Stimulated activated CD8-positive, alpha-beta memory T cell treated with anti-CD3 and anti-CD28 coated beads, Interleukin-15, amount 100 ng/mL, for 24 hours (primary cell): Measurements from ENCODE around the gene HEPN1.

ENCODE experiments used
- DNase-seq: peaks from one replicate; pipeline ENCODE4 v3.0.0-alpha.2; 2020; ENCODE audit warnings: low read depth

HEPN1 gene

DNA sequence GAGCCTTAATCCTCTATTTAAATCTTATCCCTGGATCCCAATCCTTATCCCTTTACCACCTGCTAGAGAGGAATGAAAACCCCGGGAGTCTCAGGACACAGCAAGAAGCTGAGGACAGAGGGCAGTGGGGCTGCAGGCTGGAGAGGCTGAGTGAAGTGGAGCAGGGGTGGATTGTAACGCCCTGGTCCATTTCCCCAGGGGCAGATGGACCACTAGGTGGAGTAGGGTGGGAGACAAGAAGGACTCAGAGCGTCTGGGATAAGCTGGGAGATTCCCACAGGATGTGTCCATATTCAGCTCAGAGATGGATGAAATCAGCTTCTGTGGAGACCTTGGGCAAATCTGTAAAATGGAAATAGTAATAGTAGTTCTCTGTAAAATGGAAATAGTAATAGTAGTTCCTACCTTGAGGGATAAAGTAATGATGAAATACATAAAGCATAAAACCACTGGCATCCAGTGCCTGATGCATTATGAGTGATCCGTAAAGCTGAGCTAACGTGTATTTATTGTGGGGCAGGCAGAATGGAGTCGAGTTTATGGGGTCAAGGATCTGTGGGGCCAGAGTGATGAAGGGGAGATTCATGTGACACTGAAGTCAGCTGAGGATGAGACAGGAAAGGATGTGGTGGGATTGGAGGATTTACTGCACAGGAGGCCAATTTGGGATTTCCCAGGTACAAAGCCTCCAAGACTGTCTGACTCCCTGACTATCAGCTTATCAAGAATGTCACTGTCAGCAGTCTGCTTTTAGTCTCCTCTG is 19.5 kb upstream of the HEPN1 start:
- DNase-seq, result no peak

DNA sequence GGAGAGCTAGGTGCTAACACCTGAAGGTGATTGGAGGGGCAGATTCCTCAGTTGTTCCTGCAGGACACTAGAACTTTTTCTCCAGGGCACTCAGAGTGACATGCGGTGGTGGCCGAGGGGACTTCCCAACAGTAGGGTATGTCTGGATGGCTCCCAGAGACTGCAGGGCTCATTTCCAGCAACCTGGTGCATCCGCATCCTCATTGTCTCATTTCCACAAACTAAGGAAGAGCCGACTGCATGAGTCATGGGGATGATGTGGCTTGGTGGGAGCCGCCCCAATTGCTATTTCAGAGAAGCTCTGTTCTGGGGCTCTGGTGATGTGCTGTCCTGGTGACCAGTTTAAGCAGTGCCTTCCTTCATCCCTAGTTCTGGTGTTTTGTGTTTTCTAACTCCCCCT is 18.6 kb upstream of the HEPN1 start:
- no peak for DNase-seq

DNA sequence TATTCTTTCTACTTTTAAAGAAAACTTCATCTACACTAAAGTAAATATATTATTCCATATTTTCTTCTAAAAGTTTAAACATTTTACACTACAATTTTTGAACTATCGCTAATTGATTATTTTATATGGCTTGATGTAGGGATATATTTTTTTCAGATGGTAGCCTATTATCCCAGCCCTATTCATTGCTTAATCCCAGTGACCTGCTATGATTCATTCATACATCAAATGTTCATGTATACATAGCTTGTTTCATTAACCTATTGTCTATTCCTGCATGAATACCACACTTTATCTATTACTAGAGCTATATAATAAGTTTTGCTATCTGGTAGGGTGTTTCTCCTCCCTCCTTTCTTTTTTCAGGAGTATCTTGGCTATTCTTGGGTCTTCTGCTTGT is 16.4 kb upstream of the HEPN1 start:
- DNase-seq, result no peak

DNA sequence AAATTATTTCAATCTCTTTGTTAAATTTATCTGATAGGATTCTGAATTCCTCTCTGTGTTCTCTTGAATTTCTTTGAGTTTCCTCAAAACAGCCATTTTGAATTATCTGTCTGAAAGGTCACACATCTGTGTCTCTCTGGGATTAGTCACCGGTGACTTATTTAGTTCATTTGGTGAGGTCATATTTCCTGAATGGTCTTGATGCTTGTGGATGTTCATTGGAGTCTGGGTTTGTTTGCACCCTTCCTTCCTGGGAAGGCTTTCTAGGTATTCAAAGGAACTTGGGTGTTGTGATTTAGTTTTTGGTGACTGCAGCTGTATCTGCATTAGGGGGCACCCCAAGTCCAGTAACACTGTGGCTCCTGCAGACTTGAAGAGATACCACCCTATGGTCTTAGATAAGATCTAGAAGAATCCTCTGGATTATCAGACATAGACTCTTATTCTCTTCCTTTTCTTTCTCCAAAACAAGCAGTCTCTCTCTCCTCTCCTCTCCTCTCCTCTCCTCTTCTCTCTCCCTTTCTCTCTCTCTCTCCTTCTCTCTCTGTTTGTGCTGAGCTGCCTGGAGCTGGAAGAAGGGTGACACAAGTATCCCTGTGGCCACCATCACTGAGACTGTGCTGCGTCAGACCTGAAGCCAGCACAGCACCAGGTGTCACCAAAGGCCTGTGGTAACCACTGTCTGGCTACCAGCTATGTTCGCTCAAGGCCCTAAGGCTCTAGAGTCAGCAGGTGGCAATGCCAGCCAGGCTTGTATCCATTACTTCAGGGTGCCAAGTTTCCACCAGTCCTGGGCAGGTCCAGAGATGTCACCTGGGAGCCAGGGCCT is 3.3 kb upstream of the HEPN1 start:
- no peak for DNase-seq

DNA sequence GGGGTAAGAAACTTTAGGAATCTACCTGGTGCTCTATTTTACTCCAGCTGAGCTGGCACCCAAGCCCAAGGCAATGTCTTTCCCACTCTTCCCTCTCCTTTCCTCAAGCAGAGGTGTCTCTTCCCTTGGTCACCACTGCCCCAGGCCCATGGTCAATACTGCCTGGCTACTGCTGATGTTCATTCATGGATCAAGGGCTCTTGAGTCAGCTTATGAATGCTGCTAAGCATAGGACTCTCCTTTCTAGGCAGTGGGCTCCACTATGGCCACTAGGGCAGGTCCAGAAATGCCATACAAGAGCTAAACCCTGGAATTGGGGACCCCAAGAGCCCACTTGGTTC is 2.7 kb upstream of the HEPN1 start:
- no peak for DNase-seq

DNA sequence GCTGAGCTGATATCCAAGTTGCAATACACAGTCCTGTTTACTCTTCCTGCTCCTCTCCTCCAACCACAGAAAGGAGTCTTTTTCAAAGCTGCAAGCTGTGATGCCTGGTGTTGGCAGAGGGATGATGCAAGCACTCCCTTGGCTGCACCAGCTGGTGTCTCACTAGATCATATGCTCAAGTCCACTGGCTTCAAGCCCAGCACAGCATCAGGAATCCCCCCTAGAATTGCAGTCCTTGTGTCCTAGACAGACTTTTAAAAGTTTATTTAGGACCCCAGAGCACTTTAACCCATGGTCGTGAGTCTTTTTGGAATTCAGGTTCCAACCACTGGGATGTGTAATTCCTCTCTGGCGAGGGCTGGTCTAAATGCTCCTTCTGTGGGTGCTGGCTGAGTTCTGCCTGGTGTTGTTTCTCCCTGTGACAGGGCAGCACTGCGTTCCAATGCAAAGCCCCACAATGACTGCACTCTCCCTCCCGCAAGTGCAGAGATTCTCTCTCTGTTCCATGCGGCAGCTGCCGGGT is 1.9 kb upstream of the HEPN1 start:
- DNase-seq, result no peak

DNA sequence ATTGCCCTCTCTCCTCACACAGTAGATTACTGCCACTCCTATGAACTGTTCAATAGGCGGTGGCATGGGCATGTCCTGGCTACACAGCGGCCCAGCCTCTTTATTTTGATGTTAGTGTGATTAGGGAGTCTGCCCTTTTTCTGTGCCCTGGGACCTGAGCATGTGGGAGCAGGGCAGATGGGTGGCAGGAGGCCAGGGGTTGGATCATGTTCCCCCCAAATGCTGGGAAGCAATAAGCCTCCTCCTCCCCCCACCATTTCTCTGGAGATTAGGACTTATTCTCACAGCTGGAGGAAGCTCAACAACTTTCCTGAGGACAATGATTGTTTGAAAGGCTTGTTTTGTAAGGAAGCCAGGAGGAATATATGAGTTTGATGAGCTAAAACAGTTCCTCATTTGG is 848 bp downstream of the HEPN1 start:
- no peak for DNase-seq

DNA sequence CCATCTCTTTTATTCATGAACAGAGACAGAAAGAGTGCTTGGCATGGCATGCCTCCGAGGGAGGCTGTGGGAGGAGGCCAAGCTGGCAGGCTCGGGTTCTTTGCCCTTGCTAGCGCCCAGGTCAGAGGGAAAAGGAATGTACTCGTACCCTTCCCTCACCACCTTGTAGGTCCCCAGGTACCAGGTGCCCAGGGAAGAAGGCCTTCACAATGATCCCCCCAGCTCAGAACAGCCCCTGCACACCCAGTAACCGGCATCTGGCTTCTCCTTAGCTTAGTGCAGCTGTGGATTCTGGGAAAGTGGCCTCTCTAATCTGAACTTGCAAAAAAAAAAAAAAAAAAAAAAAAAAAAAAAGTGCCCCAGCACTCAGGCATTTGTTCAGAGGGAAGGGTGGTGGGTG is 1.3 kb downstream of the HEPN1 start:
- no peak for DNase-seq

DNA sequence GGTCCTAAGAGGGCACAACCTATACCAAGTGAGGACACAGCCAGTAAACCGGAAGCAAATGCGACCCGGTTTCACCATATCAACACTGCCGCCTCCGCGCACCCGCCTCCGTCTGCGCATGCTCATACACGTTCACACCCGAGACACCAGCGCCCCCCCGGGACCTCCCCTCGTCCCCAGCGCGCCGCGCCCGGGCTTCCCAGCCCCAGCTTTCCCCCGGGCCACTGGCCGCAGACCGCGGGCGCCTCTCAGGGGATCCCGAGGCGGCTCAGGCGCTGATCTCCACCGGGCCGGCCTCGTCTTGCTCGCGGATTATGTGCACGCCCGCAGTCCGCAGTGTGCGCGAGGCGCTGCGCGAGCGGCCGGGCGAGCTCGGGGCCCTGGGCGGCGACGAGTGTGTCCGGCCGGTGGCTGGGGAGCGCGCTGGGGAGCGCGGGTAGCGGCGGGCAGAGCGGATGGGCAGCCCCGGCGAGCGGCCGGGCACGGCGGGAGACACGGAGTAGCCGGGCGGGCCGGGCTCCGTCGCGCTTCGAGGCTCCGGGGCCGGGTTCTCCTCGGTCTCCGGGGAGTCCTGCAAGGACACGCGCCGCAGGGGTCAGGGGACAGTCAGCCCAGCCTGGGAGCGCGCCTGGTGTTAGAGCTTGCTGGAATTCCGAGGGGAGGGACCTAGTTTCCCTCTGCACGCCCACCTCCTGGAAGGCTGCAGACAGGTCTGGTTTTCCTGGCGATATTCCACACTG is 2.0 kb downstream of the HEPN1 start:
- DNase-seq, result peak; percentile 46

DNA sequence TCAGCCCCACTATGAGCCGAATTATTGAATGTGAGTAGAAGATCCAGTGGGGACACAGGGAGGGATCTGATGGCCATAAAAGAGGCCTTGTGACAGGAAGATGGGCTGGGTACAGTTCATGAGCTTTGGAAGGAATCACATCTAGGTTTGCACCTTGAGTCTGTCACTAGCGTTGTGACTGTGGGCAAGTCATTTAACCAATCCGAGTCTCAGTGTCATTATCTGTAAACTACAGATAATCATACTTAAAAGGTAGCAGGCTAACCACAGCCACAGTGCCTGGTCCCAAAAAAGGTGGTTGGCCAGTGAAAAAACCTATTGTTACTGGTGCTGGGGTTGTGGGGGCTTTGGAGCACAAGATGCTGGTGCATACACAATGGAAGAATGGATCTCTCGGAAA is 3.8 kb downstream of the HEPN1 start:
- no peak for DNase-seq

DNA sequence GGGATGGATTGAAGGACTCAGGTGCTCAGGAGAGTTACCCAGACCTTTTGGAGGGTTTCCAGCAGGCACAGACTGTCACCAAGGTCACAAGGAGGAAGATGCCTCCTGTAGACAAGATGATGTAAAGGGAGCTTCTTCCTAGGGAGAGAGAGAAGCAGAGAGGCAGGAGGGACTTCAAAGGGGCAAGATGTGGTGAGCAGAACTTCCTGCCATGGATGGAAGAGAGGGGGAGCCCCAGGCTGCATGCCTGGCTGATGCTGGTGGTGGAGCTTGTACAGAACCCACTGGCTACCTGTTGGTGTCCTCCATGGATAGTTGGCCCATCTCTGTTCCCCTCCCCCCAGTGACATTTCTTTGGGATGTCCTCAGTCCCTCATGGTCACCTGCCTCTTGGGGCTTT is 4.2 kb downstream of the HEPN1 start:
- no peak for DNase-seq

DNA sequence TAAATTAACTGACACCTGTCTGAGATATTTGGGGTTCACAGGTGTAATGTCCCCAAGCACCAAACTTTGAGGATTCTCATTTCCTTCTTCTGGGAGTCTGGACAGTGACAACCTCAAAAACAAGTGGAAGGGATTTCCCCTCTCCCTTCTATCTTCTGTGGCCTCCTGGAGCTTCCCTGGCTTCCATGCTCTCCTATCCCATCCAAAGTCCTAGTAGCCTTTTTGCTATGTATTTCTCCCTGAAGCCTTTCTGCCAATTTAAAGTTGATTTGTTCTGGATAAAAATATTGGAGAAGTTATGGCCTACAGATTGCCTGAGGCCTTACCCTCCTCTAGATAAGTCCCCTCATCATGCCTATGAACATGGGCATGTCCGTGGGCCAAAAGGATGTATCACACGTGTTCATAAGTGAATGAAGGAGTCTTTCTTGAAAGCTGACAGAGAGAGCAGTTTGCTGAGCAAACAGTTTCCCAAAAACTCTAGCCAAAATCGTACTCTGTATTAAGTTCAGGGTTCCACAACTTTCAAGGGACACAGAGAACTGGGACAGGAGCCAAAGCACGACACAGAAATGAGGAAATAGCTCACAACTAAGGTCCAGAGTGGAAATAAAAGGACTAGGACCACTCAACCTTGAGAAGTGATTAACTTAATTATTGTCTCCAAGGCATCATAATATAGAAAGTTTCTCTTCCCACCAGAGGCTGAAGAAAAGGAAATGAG is 10.1 kb downstream of the HEPN1 start:
- DNase-seq, result no peak

DNA sequence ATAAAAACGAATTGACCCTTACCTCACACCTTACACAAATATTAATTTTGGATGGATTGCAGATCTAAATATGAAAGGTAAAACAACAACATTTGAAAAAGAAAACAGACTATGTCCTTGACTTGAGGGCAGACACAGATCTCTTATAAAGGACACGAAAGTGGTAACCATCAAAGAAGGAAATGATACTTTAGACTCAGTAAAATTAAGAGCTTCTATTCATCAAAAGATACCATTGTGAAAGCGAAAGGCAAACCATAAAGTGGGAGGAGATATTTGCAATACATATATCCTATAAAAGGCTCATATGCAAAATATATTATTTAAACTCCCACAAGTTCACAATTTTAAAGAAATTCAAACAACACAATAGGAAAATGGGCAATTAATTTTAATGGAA is 11.7 kb downstream of the HEPN1 start:
- no peak for DNase-seq

DNA sequence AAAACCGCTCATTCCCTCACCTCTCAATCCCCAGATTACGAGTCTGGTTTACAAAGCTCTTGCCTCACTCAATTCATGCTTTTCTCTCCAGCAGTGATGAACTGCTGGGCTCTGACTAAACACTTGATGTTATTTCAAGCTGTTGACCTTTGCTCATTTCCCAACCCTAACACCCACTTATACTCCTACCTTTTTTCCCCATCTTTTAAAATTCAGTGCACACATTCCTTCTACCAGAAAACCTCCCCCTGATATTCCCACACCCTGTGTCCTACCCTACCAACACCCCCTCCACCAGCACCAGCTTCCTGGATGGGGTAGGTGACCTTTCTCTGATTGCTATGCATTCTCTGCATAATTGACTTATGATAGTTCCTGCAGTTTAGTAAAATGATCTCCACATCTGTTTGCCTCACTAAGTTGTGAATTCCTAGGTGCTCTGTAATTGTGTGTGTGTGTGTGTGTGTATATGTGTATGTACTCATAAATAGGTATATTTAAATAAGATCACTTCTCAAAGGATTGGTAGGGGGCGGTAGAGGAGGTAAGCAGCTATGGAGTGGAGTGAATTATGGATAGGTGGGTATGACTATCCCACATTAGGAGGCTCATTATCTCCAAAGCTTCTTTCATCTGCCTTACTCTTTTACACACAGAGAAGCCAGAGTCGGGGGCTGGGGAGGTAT is 16.0 kb downstream of the HEPN1 start:
- no peak for DNase-seq

DNA sequence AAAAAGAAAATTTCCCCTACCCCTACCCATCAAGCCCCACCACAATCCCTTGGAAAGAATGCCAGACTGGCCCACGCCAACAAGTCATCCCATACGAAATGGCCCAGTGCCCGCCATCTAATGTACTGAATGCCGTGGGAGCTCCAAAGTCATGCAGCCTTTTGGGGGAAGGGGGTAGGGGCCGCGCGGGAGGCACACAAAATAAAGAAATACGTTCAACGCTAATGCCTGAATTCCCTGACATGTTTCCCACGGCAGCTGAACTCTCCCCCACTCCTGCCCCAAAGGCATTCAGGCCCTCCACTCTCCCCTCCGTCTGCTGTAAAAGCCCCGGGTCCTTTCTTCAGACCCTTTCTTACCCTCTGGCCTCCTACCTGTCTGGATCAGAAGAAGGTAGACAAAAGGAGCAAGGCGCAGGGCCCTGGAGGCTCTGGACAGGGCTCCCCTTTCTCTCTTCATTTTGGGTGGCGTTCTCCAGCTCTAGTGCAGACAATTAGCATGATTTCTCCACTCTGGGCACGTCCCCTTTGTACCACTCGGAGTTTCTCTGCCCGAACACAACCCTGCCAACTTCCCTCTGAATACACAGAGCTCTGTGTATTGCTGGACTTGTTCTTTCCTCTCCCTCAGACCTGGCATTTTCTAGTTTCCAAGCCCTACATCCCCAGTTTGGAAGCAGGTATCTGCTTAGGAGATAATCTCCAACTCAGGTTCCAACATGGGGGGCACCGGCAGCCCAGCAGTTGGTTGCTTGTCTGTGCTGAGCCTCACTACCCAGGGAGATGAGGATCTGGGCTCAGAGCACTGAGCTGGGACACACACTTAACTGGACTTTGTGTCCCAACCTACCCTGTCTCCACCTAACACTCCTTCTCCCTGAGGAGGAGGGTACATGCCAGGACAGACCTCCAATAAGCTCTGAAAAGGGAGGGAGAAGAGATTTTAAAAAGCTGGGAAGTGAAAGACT is 16.8 kb downstream of the HEPN1 start, which contains the start of gene HEPACAM:
Gene HEPACAM, minus strand, starts transcription at position 500 of the 967 bp plus-strand sequence. Its CDS starts 41 bp downstream, at position 459.
- DNase-seq, result no peak

DNA sequence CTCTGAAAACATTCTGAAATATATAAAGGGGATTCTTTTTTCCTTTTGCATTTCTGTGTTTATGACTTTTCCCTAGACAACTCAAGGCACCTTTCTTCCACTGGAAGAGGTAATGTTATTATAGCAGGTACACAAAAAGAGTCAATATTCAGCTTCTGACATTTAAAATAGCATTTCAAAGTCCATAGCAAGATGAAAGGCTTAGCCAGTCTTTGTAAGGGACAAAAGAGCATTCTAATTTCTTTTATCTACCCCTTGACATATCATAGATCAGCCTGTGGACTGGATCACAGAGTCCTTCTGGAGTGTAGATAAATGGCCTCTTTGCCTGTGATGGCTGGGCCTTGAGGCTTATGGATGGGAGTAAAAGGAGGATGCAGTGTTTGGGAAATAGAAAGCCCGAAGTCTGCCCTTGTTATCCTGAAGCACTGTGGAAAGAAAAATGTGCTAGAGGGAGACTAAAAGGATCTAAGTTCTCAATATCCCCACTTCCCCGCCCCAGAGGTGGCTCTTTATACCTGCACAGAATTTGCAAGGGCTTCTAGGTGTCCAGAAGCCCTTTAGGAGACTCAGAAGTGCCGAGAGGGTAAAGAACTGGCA is 18.4 kb downstream of the HEPN1 start:
- DNase-seq, result no peak

DNA sequence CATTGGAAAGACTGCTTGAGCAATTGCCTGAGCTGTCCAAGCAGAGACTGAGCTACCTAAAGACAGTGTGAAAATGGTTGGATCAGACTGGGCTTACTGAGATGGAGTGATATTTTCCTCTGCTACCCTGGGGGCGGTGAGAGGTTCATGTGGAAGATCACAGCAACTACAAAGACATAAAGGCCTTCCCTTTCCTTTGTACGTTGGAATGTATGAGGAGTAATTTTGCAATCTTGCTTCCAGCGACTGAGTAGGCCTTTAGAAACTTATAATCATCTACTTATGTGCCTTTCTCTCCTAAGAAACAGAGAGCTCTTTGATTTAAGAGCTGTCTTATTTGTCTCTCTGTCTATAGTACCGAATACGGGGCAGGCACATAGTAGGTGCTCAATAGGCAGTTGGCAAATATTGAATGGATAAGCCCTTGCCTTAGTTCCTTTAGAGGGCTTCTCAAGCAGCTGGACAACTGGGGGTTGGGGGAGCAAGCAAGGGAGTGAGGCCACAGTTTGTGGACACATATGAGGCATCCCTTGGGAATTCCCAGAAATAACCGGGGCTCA is 19.2 kb downstream of the HEPN1 start:
- no peak for DNase-seq

DNA sequence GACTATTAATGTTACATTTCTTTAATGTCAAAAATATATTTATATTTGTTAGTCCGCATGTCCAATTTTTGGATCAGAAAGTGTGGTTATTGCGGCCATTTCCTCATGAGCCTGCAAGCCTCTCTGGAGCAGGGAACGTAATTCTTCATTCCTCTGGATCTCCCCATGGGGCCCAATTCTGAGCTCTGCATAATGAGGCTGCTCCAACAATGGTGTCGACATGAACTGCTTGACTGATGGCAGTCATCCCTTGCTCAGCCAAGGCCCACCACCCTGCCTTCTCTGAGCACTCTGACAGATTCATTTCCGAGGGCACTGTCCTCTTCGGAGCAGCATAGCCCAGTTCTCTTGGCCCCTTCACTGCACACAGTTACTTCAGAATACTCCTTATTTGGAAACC is 19.9 kb downstream of the HEPN1 start:
- no peak for DNase-seq

DNA sequence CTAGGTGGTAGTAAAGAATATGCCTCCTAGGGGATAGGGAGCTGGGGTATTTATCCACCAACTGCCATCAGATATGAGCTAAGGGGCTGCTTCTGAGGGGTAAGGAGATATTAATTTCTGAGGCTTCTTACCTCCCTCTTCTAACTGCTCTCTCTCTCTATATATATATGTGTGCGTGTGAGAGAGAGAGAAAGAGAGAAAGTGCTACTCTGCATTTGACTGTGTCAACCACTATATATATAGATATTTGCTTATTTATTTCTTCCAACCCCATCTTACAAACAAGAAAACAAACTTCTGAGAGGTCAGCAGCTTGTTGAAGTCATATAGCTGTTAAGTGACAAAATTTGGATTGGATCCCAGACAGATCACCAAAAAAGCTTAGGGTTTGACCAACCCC is 22.7 kb downstream of the HEPN1 start:
- no peak for DNase-seq
